CD8-positive, alpha-beta memory T cell (primary cell): ENCODE results near the gene STIP1. TPM values are rescaled to one million over a fixed set of nuclear protein-coding genes. Genes with fewer than 3 reads are reported as not detected.
"Not testable (repeated sequence)": the region's sequence is repeated elsewhere in the genome, so short reads cannot be mapped to it uniquely, and the experiment has no call there.

ENCODE experiments used
- CTCF ChIA-PET: fragments of 350-600 bp; sonication (Branson Sonifier 250); formaldehyde crosslinking; loops from one replicate; lab custom pipeline; 2021; ENCODE audit warnings: antibody characterized with exemption; lab: Charles Lee
- POLR2A ChIA-PET: fragments of 350-600 bp; sonication (Branson Sonifier 250); formaldehyde crosslinking; loops from one replicate; lab custom pipeline; 2021; ENCODE audit warnings: antibody characterized with exemption; lab: Charles Lee
- DNase-seq, 5 donors: peaks; one replicate each; pipeline versions ENCODE4 v3.0.0 to v3.0.0-alpha.2; 2020 to 2022; ENCODE audit warnings: mixed read lengths in 1 of 5
- H3K27ac ChIP-seq: one replicate; pipeline ENCODE4 v1.7.0; 2013; ENCODE audit warnings: low read depth, mild to moderate bottlenecking, low read length, moderate library complexity
- H3K27me3 ChIP-seq: 2 replicates; pipeline ENCODE4 v1.7.0; 2013; ENCODE audit warnings: low read length, mild to moderate bottlenecking; ENCODE audit not compliant: insufficient read depth, poor library complexity, severe bottlenecking
- H3K36me3 ChIP-seq: 2 replicates; pipeline ENCODE4 v1.7.0; 2013; ENCODE audit warnings: mild to moderate bottlenecking, low read length, moderate library complexity; ENCODE audit not compliant: insufficient read depth
- H3K4me1 ChIP-seq: 2 replicates; pipeline ENCODE4 v1.7.0; 2013; ENCODE audit warnings: mild to moderate bottlenecking, low read length, moderate library complexity; ENCODE audit not compliant: insufficient read depth
- H3K4me3 ChIP-seq: 2 replicates; pipeline ENCODE4 v1.7.0; 2013; ENCODE audit warnings: mild to moderate bottlenecking, low read length
- H3K9me3 ChIP-seq: 2 replicates; pipeline ENCODE4 v1.7.0; 2013; ENCODE audit warnings: mild to moderate bottlenecking, low read length
- H3K27ac Mint-ChIP-seq, 8 donors: one replicate each; pipeline ENCODE4 v1.8.0; 2020 to 2021; ENCODE audit warnings: mixed read lengths in 8 of 8, mild to moderate bottlenecking in 6 of 8, inconsistent platforms in 3 of 8, moderate library complexity in 3 of 8
- H3K27me3 Mint-ChIP-seq, 2 donors: one replicate each; pipeline ENCODE4 v1.8.0; 2020 to 2021; ENCODE audit warnings: mixed read lengths in 2 of 2, mild to moderate bottlenecking in 1 of 2, moderate library complexity in 1 of 2
- H3K36me3 Mint-ChIP-seq, 3 donors: one replicate each; pipeline ENCODE4 v1.8.0; 2020 to 2021; ENCODE audit warnings: mixed read lengths in 3 of 3, inconsistent platforms in 1 of 3, mild to moderate bottlenecking in 1 of 3
- H3K4me1 Mint-ChIP-seq, 3 donors: one replicate each; pipeline ENCODE4 v1.8.0; 2020 to 2021; ENCODE audit warnings: mixed read lengths in 3 of 3, inconsistent platforms in 1 of 3, mild to moderate bottlenecking in 1 of 3
- H3K4me3 Mint-ChIP-seq, 7 donors: one replicate each; pipeline ENCODE4 v1.8.0; 2020 to 2021; ENCODE audit warnings: mixed read lengths in 7 of 7, mild to moderate bottlenecking in 6 of 7, moderate library complexity in 4 of 7, inconsistent platforms in 2 of 7
- H3K9me3 Mint-ChIP-seq, 5 donors: one replicate each; pipeline ENCODE4 v1.8.0; 2020 to 2022; ENCODE audit warnings: mixed read lengths in 5 of 5, mild to moderate bottlenecking in 3 of 5, moderate library complexity in 2 of 5, inconsistent platforms in 1 of 5
- polyA plus RNA-seq: library from polyadenylated mRNA; unstranded; fragments of 300-500 nt; fragmentation: Illumina TruSeq; gene quantifications from one replicate; pipeline ENCODE4 v1.2.3, GENCODE V29; 2021
- total RNA-seq, 2 experiments: library from RNA; stranded (reverse); gene quantifications; one replicate each; pipeline ENCODE4 v1.2.3, GENCODE V29; 2021

The STIP1 gene
- total and polyA plus RNA-seq, 3 experiments from 2014 or later = 108 to 461 (median 457) TPM

GRCh38 chr11:64152841-64153691, 32.9 kb upstream of the STIP1 start:
- Histone ChIP-seq H3K4me1 (no peaks in the 10 kb centered on the region), H3K27ac (no peak overlapping the region), H3K36me3 (no peaks in the 10 kb centered on the region), H3K4me3 (no peak overlapping the region), H3K9me3 (no peaks in the 10 kb centered on the region), H3K27me3 (no peaks in the 10 kb centered on the region)
- ChIA-PET POLR2A (no interaction called here), CTCF (interaction anchor here (1.0 to 6.6 kb wide), 10 partner anchors 9 to 387 kb away, joined by 3 to 64 read pairs (median 4); partner anchors contain the start of genes MARK2 and ZFTA)
- Mint-ChIP-seq H3K36me3 (no peaks in the 10 kb centered on the region), H3K27me3 (peaks cover 0 to 2% of the 10 kb centered on the region in 2 donors), H3K4me1 (peaks cover 0 to 6% (median 2%) of the 10 kb centered on the region in 3 donors), H3K9me3 (no peaks in the 10 kb centered on the region), H3K27ac (peak overlapping the region in 1 of 8 donors; percentile 51), H3K4me3 (no peak overlapping the region)
- peak; percentile 54 to 72 (median 62) for DNase-seq

GRCh38 chr11:64153812-64154211, 32.2 kb upstream of the STIP1 start:
- H3K4me3 Mint-ChIP-seq = no peak overlapping the region
- peaks cover 0 to 2% of the 10 kb centered on the region in 2 donors for H3K27me3 Mint-ChIP-seq
- Histone ChIP-seq H3K27me3 (no peaks in the 10 kb centered on the region), H3K9me3 (no peaks in the 10 kb centered on the region), H3K4me3 (no peak overlapping the region), H3K27ac (no peak overlapping the region), H3K4me1 (no peaks in the 10 kb centered on the region), H3K36me3 (no peaks in the 10 kb centered on the region)
- peak overlapping the region in 1 of 8 donors; percentile 52 for H3K27ac Mint-ChIP-seq
- ChIA-PET CTCF (interaction anchor here (1.2 to 6.6 kb wide), 4 partner anchors 11 to 317 kb away, joined by 3 to 64 read pairs (median 33); partner anchors contain the start of gene MARK2), POLR2A (no interaction called here)
- H3K9me3 Mint-ChIP-seq = no peaks in the 10 kb centered on the region
- DNase-seq = no peak
- H3K4me1 Mint-ChIP-seq = peaks cover 0 to 3% (median 0%) of the 10 kb centered on the region in 3 donors
- H3K36me3 Mint-ChIP-seq = no peaks in the 10 kb centered on the region

- H3K27me3 Mint-ChIP-seq = peaks cover 0 to 2% of the 10 kb centered on the region in 2 donors
- Histone ChIP-seq H3K4me1 (no peaks in the 10 kb centered on the region), H3K27ac (no peak overlapping the region), H3K27me3 (no peaks in the 10 kb centered on the region), H3K36me3 (no peaks in the 10 kb centered on the region), H3K9me3 (no peaks in the 10 kb centered on the region), H3K4me3 (no peak overlapping the region)
- no peak overlapping the region for H3K4me3 Mint-ChIP-seq
- ChIA-PET CTCF (interaction anchor here (1.0 kb wide), 1 partner anchor 156 kb away, joined by 4 read pairs; no protein-coding TSS in a partner anchor), POLR2A (interaction anchor here (0.7 kb wide), 1 partner anchor 29 kb away, joined by 3 read pairs; no protein-coding TSS in a partner anchor)
- H3K9me3 Mint-ChIP-seq = no peaks in the 10 kb centered on the region
- no peak for DNase-seq
- peak overlapping the region in 1 of 8 donors; percentile 47 for H3K27ac Mint-ChIP-seq
- peaks cover 0 to 3% (median 0%) of the 10 kb centered on the region in 3 donors for H3K4me1 Mint-ChIP-seq
- no peaks in the 10 kb centered on the region for H3K36me3 Mint-ChIP-seq
These were observed 29.5 kb upstream of the STIP1 start for GRCh38 chr11:64156235-64157011.

GRCh38 chr11:64157631-64158394, 28.2 kb upstream of the STIP1 start:
- H3K4me3 ChIP-seq = no peak overlapping the region
- no peaks in the 10 kb centered on the region for H3K9me3 Mint-ChIP-seq
- H3K36me3 ChIP-seq = no peaks in the 10 kb centered on the region
- H3K4me1 Mint-ChIP-seq = peaks cover 0 to 3% (median 0%) of the 10 kb centered on the region in 3 donors
- H3K36me3 Mint-ChIP-seq = no peaks in the 10 kb centered on the region
- H3K4me1 ChIP-seq = no peaks in the 10 kb centered on the region
- no peak overlapping the region for H3K27ac ChIP-seq
- H3K27ac Mint-ChIP-seq = no peak overlapping the region
- peaks cover 0 to 2% of the 10 kb centered on the region in 2 donors for H3K27me3 Mint-ChIP-seq
- DNase-seq = no peak
- ChIA-PET POLR2A (no interaction called here), CTCF (no interaction called here)
- H3K4me3 Mint-ChIP-seq = no peak overlapping the region
- H3K9me3 ChIP-seq = no peaks in the 10 kb centered on the region
- no peaks in the 10 kb centered on the region for H3K27me3 ChIP-seq

GRCh38 chr11:64161037-64161436, 24.9 kb upstream of the STIP1 start:
- Histone ChIP-seq H3K4me1 (peaks cover 6% of the 10 kb centered on the region), H3K27me3 (no peaks in the 10 kb centered on the region), H3K4me3 (no peak overlapping the region), H3K27ac (no peak overlapping the region), H3K36me3 (no peaks in the 10 kb centered on the region), H3K9me3 (no peaks in the 10 kb centered on the region)
- H3K4me1 Mint-ChIP-seq = peaks cover 0 to 9% (median 4%) of the 10 kb centered on the region in 3 donors
- peak overlapping the region in 3 of 7 donors; percentile 7 to 69 (median 21) for H3K4me3 Mint-ChIP-seq
- POLR2A ChIA-PET = no interaction called here
- no peaks in the 10 kb centered on the region for H3K9me3 Mint-ChIP-seq
- H3K27ac Mint-ChIP-seq = no peak overlapping the region
- DNase-seq = no peak
- no peaks in the 10 kb centered on the region for H3K27me3 Mint-ChIP-seq
- CTCF ChIA-PET = interaction anchor here (1.8 kb wide), 1 partner anchor 11 kb away, joined by 3 read pairs; no protein-coding TSS in a partner anchor
- peaks cover 0 to 2% (median 0%) of the 10 kb centered on the region in 3 donors for H3K36me3 Mint-ChIP-seq

GRCh38 chr11:64162769-64163168, 23.2 kb upstream of the STIP1 start:
- H3K9me3 ChIP-seq, H3K4me3 Mint-ChIP-seq, DNase-seq, H3K27me3 ChIP-seq, H3K27ac ChIP-seq, POLR2A ChIA-PET, H3K36me3 ChIP-seq, H3K27ac Mint-ChIP-seq, H3K4me3 ChIP-seq, H3K36me3 Mint-ChIP-seq, H3K9me3 Mint-ChIP-seq, H3K27me3 Mint-ChIP-seq: not testable (repeated sequence)
- CTCF ChIA-PET = interaction anchor here (1.4 kb wide), 1 partner anchor 11 kb away, joined by 4 read pairs; no protein-coding TSS in a partner anchor
- H3K4me1 Mint-ChIP-seq = peaks cover 5 to 14% (median 7%) of the 10 kb centered on the region in 3 donors
- H3K4me1 ChIP-seq = peaks cover 11% of the 10 kb centered on the region

- POLR2A ChIA-PET = no interaction called here
- no peaks in the 10 kb centered on the region for H3K9me3 Mint-ChIP-seq
These were observed 22.0 kb upstream of the STIP1 start for GRCh38 chr11:64163951-64164350.

More at GRCh38 chr11:64163951-64164350, 22.0 kb upstream of the STIP1 start:
- H3K36me3 Mint-ChIP-seq = peaks cover 0 to 2% (median 0%) of the 10 kb centered on the region in 3 donors
- H3K4me1 ChIP-seq = peaks cover 11% of the 10 kb centered on the region
- H3K4me3 Mint-ChIP-seq = peak overlapping the region in 5 of 7 donors; percentile 8 to 77 (median 61)
- H3K36me3 ChIP-seq = no peaks in the 10 kb centered on the region
- H3K4me1 Mint-ChIP-seq = peaks cover 8 to 14% (median 10%) of the 10 kb centered on the region in 3 donors
- CTCF ChIA-PET = no interaction called here
- H3K27ac Mint-ChIP-seq = peak overlapping the region in 1 of 8 donors; percentile 15
- H3K27me3 Mint-ChIP-seq = no peaks in the 10 kb centered on the region
- no peak overlapping the region for H3K4me3 ChIP-seq
- no peak overlapping the region for H3K27ac ChIP-seq
- DNase-seq = no peak
- no peaks in the 10 kb centered on the region for H3K9me3 ChIP-seq
- H3K27me3 ChIP-seq = no peaks in the 10 kb centered on the region
